Stimulated activated CD8-positive, alpha-beta memory T cell treated with anti-CD3 and anti-CD28 coated beads, Interleukin-4, amount 100 ng/mL, for 4 hours (primary cell): Measurements from ENCODE around the gene RTN4RL1.
"Not testable (repeated sequence)": the region's sequence is repeated elsewhere in the genome, so short reads cannot be mapped to it uniquely, and the experiment has no call there.

Experiments used
- DNase-seq, 2 donors: peaks; one replicate each; pipeline ENCODE4 v3.0.0-alpha.2; 2020; ENCODE audit warnings: low read depth in 2 of 2, low spot score in 1 of 2

RTN4RL1 gene

GRCh38 chr17:2025622-2026309, 632 bp upstream of the RTN4RL1 start:
- no peak for DNase-seq

- DNase-seq, result no peak
These were observed 438 bp downstream of the RTN4RL1 start for GRCh38 chr17:2024572-2025219.

- no peak for DNase-seq
These were observed 1.2 kb downstream of the RTN4RL1 start for GRCh38 chr17:2023692-2024571.

- DNase-seq, result no peak
These were observed 1.9 kb downstream of the RTN4RL1 start for GRCh38 chr17:2023256-2023655.

GRCh38 chr17:2022647-2023240, 2.4 kb downstream of the RTN4RL1 start:
- no peak for DNase-seq

- DNase-seq, result no peak
These were observed 4.4 kb downstream of the RTN4RL1 start for GRCh38 chr17:2020721-2021120.

GRCh38 chr17:2019723-2020122, 5.4 kb downstream of the RTN4RL1 start:
- no peak for DNase-seq

GRCh38 chr17:2018716-2019510, 6.2 kb downstream of the RTN4RL1 start:
- no peak for DNase-seq

GRCh38 chr17:2017274-2017941, 7.7 kb downstream of the RTN4RL1 start:
- no peak for DNase-seq

GRCh38 chr17:2016494-2016893, 8.6 kb downstream of the RTN4RL1 start:
- DNase-seq, result no peak

GRCh38 chr17:2015314-2015713, 9.8 kb downstream of the RTN4RL1 start:
- no peak for DNase-seq

- DNase-seq, result no peak
These were observed 11.2 kb downstream of the RTN4RL1 start for GRCh38 chr17:2013994-2014317.

GRCh38 chr17:2013220-2013993, 11.7 kb downstream of the RTN4RL1 start:
- DNase-seq, result not testable (repeated sequence)

- DNase-seq, result no peak
These were observed 12.6 kb downstream of the RTN4RL1 start for GRCh38 chr17:2012499-2012898.

- no peak for DNase-seq
These were observed 13.4 kb downstream of the RTN4RL1 start for GRCh38 chr17:2011411-2012371.

GRCh38 chr17:2009737-2010136, 15.4 kb downstream of the RTN4RL1 start:
- DNase-seq, result no peak

GRCh38 chr17:2008332-2009126, 16.6 kb downstream of the RTN4RL1 start:
- no peak for DNase-seq
